Measurements from ENCODE around the gene ATP5F1C.

DNA sequence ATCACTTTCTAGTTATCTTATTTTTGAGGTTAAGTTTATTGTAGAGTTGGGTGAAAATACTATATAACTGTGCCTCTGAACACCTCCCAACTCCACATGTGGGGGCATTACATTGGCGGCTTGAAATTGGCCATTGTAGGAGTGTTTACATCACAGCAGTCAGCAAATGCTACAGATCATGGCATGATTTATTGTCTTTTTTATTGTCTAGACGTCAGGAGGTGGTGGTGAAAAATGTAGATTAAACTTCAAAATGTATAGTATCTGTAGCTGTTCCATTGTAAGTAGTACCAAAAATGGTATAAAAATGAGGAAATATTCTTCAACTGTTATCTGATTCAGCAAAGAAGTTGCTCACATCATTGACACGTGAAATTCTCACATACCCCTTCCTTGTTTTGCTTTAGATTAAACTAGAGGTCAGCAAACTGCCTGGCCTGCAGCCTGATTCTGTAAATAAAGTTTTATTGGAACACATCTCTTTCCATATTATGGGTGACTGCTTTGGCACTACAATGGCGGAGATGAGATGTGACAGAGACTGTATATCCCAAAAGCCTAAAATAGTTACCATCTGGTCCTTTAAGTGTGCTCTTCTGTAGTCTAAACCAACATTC is 65.4 kb downstream of the ATP5F1C start:
- TF ChIP-seq, protein P1, sequence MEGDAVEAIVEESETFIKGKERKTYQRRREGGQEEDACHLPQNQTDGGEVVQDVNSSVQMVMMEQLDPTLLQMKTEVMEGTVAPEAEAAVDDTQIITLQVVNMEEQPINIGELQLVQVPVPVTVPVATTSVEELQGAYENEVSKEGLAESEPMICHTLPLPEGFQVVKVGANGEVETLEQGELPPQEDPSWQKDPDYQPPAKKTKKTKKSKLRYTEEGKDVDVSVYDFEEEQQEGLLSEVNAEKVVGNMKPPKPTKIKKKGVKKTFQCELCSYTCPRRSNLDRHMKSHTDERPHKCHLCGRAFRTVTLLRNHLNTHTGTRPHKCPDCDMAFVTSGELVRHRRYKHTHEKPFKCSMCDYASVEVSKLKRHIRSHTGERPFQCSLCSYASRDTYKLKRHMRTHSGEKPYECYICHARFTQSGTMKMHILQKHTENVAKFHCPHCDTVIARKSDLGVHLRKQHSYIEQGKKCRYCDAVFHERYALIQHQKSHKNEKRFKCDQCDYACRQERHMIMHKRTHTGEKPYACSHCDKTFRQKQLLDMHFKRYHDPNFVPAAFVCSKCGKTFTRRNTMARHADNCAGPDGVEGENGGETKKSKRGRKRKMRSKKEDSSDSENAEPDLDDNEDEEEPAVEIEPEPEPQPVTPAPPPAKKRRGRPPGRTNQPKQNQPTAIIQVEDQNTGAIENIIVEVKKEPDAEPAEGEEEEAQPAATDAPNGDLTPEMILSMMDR (IDR thresholded peaks at IDR 0.05), result no peak
- TF ChIP-seq POLR2A (IDR thresholded peaks at IDR 0.05), result no peak
